ENCODE measurements around the gene BORCS6. TPM values are rescaled to one million over a fixed set of nuclear protein-coding genes. Genes with fewer than 3 reads are reported as not detected.

BORCS6 gene
- total and polyA plus RNA-seq, 2 experiments from 2014 or later, result 3.4 to 5.6 TPM

- WGBS, 2 experiments (ENCODE audit: low coverage in 1 of 2, low lambda C conversion rate in 2 of 2, missing lambda C conversion rate in 2 of 2), result 51 to 56% methylated on average over 12 of the region's 12 CpGs
- TF ChIP-seq EZH2 (IDR thresholded peaks at IDR 0.05; ENCODE audit: insufficient read depth, poor library complexity, severe bottlenecking) (no peak), EZH2phosphoT487 (IDR thresholded peaks at IDR 0.05; ENCODE audit: insufficient read depth, low read depth) (no peak)
- Histone ChIP-seq H3K9me3 (ENCODE audit: low read depth) (no peaks in the 10 kb centered on the region), H4K20me1 (ENCODE audit: insufficient read depth) (no peaks in the 10 kb centered on the region), H3K4me2 (ENCODE audit: unreplicated experiment) (peak overlapping the region; percentile 64), H3K27ac (peak overlapping the region; percentile 80), H3K27me3 (replicated peaks; ENCODE audit: insufficient read depth) (no peaks in the 10 kb centered on the region), H2AFZ (no peak overlapping the region), H3K36me3 (ENCODE audit: low read depth) (no peaks in the 10 kb centered on the region), H3K79me2 (ENCODE audit: insufficient read depth) (peaks cover 11% of the 10 kb centered on the region; the same call in 1 of the 2 replicates), H3K9me2 (ENCODE audit: insufficient read depth) (no peaks in the 10 kb centered on the region), H3K4me3 (peak overlapping the region; percentile 84), H3K4me1 (ENCODE audit: insufficient read depth) (peaks cover 10% of the 10 kb centered on the region), H3F3A (ENCODE audit: insufficient read depth) (peaks cover 19% of the 10 kb centered on the region), H3K9ac (peak overlapping the region; percentile 83)
- no peak for DNase-seq
- in situ Hi-C loops (cut with MboI), result no loop called here
These were observed 1.6 kb downstream of the BORCS6 start for GRCh38 chr17:8188263-8188839.

DNA sequence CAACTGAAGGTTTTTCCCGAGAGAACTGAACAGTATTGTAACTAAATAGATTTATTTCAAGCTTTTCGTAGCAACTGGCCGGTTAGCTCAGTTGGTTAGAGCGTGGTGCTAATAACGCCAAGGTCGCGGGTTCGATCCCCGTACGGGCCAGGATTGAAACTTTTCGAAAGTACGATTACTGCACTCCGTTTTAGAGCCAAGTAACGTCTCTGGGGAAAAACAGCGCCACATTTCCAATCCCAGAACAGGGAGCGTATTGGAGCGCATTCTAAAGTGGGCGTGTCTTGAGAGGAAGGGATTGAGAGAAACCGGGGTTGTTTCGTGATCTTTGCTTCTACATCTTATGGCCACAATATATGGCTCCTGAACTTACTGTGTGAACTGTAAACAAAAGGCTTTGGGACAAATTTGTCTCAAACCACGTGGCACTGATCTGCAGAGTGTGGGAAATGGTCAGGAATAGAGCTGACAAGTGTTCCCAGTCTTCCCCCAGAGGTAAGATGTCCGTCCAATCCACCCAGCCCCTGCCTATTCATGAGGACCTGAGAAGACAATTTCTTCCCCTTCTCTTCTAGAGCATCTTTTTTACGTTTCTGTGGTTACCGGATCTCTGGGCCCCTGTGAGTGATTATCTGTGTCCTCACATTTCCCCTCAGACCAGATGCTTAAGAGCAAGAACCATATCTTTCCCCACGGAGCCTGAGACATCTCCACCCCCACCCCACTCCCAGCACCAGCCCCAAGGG, 2.3 kb downstream of the BORCS6 start:
- peak overlapping the region; percentile 98 for H3K4me3 ChIP-seq
- peaks cover 11% of the 10 kb centered on the region; the same call in 1 of the 2 replicates for H3K79me2 ChIP-seq (ENCODE audit: insufficient read depth)
- no peaks in the 10 kb centered on the region for H3K9me2 ChIP-seq (ENCODE audit: insufficient read depth)
- H3K9ac ChIP-seq, result peak overlapping the region; percentile 83
- peak overlapping the region; percentile 86 for H3K27ac ChIP-seq
- no peaks in the 10 kb centered on the region for H3K27me3 ChIP-seq (replicated peaks; ENCODE audit: insufficient read depth)
- no peaks in the 10 kb centered on the region for H3K9me3 ChIP-seq (ENCODE audit: low read depth)
- H3F3A ChIP-seq (ENCODE audit: insufficient read depth), result peaks cover 19% of the 10 kb centered on the region
- peaks cover 10% of the 10 kb centered on the region for H3K4me1 ChIP-seq (ENCODE audit: insufficient read depth)
- peak; percentile 99 for DNase-seq
- H3K4me2 ChIP-seq (ENCODE audit: unreplicated experiment), result peak overlapping the region; percentile 81
- TF ChIP-seq EZH2 (IDR thresholded peaks at IDR 0.05; ENCODE audit: insufficient read depth, poor library complexity, severe bottlenecking) (no peak), EZH2phosphoT487 (IDR thresholded peaks at IDR 0.05; ENCODE audit: insufficient read depth, low read depth) (no peak)
- no peaks in the 10 kb centered on the region for H3K36me3 ChIP-seq (ENCODE audit: low read depth)
- H2AFZ ChIP-seq, result no peak overlapping the region
- WGBS, 2 experiments (ENCODE audit: low coverage in 1 of 2, low lambda C conversion rate in 2 of 2, missing lambda C conversion rate in 2 of 2), result 2% methylated on average over 25 of the region's 25 CpGs
- H4K20me1 ChIP-seq (ENCODE audit: insufficient read depth), result no peaks in the 10 kb centered on the region
- in situ Hi-C loops (cut with MboI), result no loop called here

- Histone ChIP-seq H3K9me2 (ENCODE audit: insufficient read depth) (no peaks in the 10 kb centered on the region), H3K27me3 (replicated peaks; ENCODE audit: insufficient read depth) (no peaks in the 10 kb centered on the region), H3K4me2 (ENCODE audit: unreplicated experiment) (peak overlapping the region; percentile 85), H3K9me3 (ENCODE audit: low read depth) (no peaks in the 10 kb centered on the region), H2AFZ (peak overlapping the region; percentile 97), H3K36me3 (ENCODE audit: low read depth) (no peaks in the 10 kb centered on the region), H3K4me1 (ENCODE audit: insufficient read depth) (peaks cover 10% of the 10 kb centered on the region), H3K27ac (peak overlapping the region; percentile 86), H3K4me3 (peak overlapping the region; percentile 98), H3K9ac (peak overlapping the region; percentile 78), H3F3A (ENCODE audit: insufficient read depth) (peaks cover 19% of the 10 kb centered on the region), H3K79me2 (ENCODE audit: insufficient read depth) (peaks cover 11% of the 10 kb centered on the region; the same call in 1 of the 2 replicates), H4K20me1 (ENCODE audit: insufficient read depth) (no peaks in the 10 kb centered on the region)
- DNase-seq, result peak; percentile 94
- in situ Hi-C loops (cut with MboI), result no loop called here
- TF ChIP-seq EZH2phosphoT487 (IDR thresholded peaks at IDR 0.05; ENCODE audit: insufficient read depth, low read depth) (no peak), EZH2 (IDR thresholded peaks at IDR 0.05; ENCODE audit: insufficient read depth, poor library complexity, severe bottlenecking) (no peak)
- WGBS, 2 experiments (ENCODE audit: low coverage in 1 of 2, low lambda C conversion rate in 2 of 2, missing lambda C conversion rate in 2 of 2), result 1 to 2% methylated on average over 32 of the region's 32 CpGs
These were observed 3.0 kb downstream of the BORCS6 start for GRCh38 chr17:8186787-8187516.

GRCh38 chr17:8186446-8186786, 3.6 kb downstream of the BORCS6 start:
- in situ Hi-C loops (cut with MboI), result no loop called here
- H3K27me3 ChIP-seq (replicated peaks; ENCODE audit: insufficient read depth), result no peaks in the 10 kb centered on the region
- H3K79me2 ChIP-seq (ENCODE audit: insufficient read depth), result peaks cover 11% of the 10 kb centered on the region; the same call in 1 of the 2 replicates
- H2AFZ ChIP-seq, result peak overlapping the region; percentile 97
- no peaks in the 10 kb centered on the region for H4K20me1 ChIP-seq (ENCODE audit: insufficient read depth)
- WGBS, 2 experiments (ENCODE audit: low coverage in 1 of 2, low lambda C conversion rate in 2 of 2, missing lambda C conversion rate in 2 of 2), result 0 to 1% methylated on average over 23 of the region's 23 CpGs
- no peaks in the 10 kb centered on the region for H3K9me3 ChIP-seq (ENCODE audit: low read depth)
- peak overlapping the region; percentile 78 for H3K9ac ChIP-seq
- peaks cover 19% of the 10 kb centered on the region for H3F3A ChIP-seq (ENCODE audit: insufficient read depth)
- peaks cover 10% of the 10 kb centered on the region for H3K4me1 ChIP-seq (ENCODE audit: insufficient read depth)
- TF ChIP-seq EZH2phosphoT487 (IDR thresholded peaks at IDR 0.05; ENCODE audit: insufficient read depth, low read depth), result no peak
- TF ChIP-seq EZH2 (IDR thresholded peaks at IDR 0.05; ENCODE audit: insufficient read depth, poor library complexity, severe bottlenecking), result no peak
- no peak for DNase-seq
- peak overlapping the region; percentile 85 for H3K4me2 ChIP-seq (ENCODE audit: unreplicated experiment)
- H3K9me2 ChIP-seq (ENCODE audit: insufficient read depth), result no peaks in the 10 kb centered on the region
- H3K27ac ChIP-seq, result peak overlapping the region; percentile 86
- no peaks in the 10 kb centered on the region for H3K36me3 ChIP-seq (ENCODE audit: low read depth)
- peak overlapping the region; percentile 98 for H3K4me3 ChIP-seq
